Fibroblast of lung (primary cell): ENCODE measurements around the gene CWC27. TPM values are rescaled to one million over a fixed set of nuclear protein-coding genes. Genes with fewer than 3 reads are reported as not detected.

Experiments used
- DNase-seq, 2 donors: peaks; one replicate each; pipeline versions ENCODE4 v3.0.0 to v3.0.0-alpha.2; 2010; ENCODE audit warnings: low read depth in 2 of 2
- H2AFZ ChIP-seq: 2 replicates; pipeline ENCODE4 v1.5.1; 2012; ENCODE audit warnings: low read length, control low read depth, inconsistent platforms
- H3K27ac ChIP-seq: 2 replicates; pipeline ENCODE4 v1.5.1; 2011; ENCODE audit warnings: low read length, control low read depth; ENCODE audit not compliant: insufficient read depth
- H3K27me3 ChIP-seq: 2 replicates; pipeline ENCODE4 v1.5.1; 2011; ENCODE audit warnings: mild to moderate bottlenecking, low read length; ENCODE audit not compliant: control insufficient read depth, insufficient read depth
- H3K36me3 ChIP-seq: 2 replicates; pipeline ENCODE4 v1.5.1; 2011; ENCODE audit warnings: low read length; ENCODE audit not compliant: control insufficient read depth, insufficient read depth
- H3K4me1 ChIP-seq: 2 replicates; pipeline ENCODE4 v1.5.1; 2011; ENCODE audit warnings: low read length; ENCODE audit not compliant: control insufficient read depth, insufficient read depth; ENCODE audit errors: extremely low read depth
- H3K4me2 ChIP-seq: 2 replicates; pipeline ENCODE4 v1.5.1; 2011; ENCODE audit warnings: low read length, control low read depth; ENCODE audit not compliant: insufficient read depth; ENCODE audit errors: extremely low read depth
- H3K4me3 ChIP-seq, 4 experiments: fragments of 200-600 bp in 1 of 4; sonication (generic) in 1 of 4; replicated peaks in 1 of 4; 2 replicates each; pipeline ENCODE4 v1.5.1; 2011 to 2016; ENCODE audit warnings: low read length in 4 of 4, low read depth in 3 of 4, mild to moderate bottlenecking in 3 of 4, control low read depth in 2 of 4, inconsistent platforms in 1 of 4, mixed read lengths in 1 of 4; ENCODE audit not compliant: insufficient read depth in 1 of 4; ENCODE audit errors: control extremely low read depth in 1 of 4
- H3K79me2 ChIP-seq: 2 replicates; pipeline ENCODE4 v1.5.1; 2012; ENCODE audit warnings: mild to moderate bottlenecking, low read length, inconsistent platforms; ENCODE audit not compliant: control insufficient read depth, insufficient read depth
- H3K9ac ChIP-seq: 2 replicates; pipeline ENCODE4 v1.5.1; 2011; ENCODE audit warnings: mild to moderate bottlenecking, low read length, control low read depth; ENCODE audit not compliant: insufficient read depth
- H3K9me3 ChIP-seq: 2 replicates; pipeline ENCODE4 v1.5.1; 2012; ENCODE audit warnings: low read depth, low read length; ENCODE audit not compliant: control insufficient read depth, insufficient read depth
- H4K20me1 ChIP-seq: 2 replicates; pipeline ENCODE4 v1.5.1; 2011; ENCODE audit warnings: low read length; ENCODE audit not compliant: control insufficient read depth, insufficient read depth; ENCODE audit errors: extremely low read depth
- CTCF ChIP-seq, 2 donors: IDR thresholded peaks in 1 of 2; conservative IDR thresholded peaks in 1 of 2; 1 replicate in 1 of 2; 2 replicates in 1 of 2; pipeline ENCODE4 v1.5.1; 2011 to 2012; ENCODE audit warnings: low read length in 2 of 2, control low read depth in 1 of 2, inconsistent platforms in 1 of 2, low read depth in 1 of 2, mild to moderate bottlenecking in 1 of 2
- EZH2 ChIP-seq: IDR thresholded peaks from 2 replicates; pipeline ENCODE4 v1.5.1; 2012; ENCODE audit warnings: low read length, control low read depth, mild to moderate bottlenecking; ENCODE audit errors: missing control alignments
- polyA plus RNA-seq, 2 donors: library from polyadenylated mRNA; depleted of rRNA in 1 of 2; stranded (reverse) in 1 of 2; unstranded in 1 of 2; fragments of >200 nt; gene quantifications; 2 replicates each; pipeline ENCODE4 v1.2.1, GENCODE V29; 2011 to 2012; ENCODE audit warnings: missing spikeins in 1 of 2
- total RNA-seq: library from RNA; depleted of rRNA; stranded (reverse); fragments of >200 nt; gene quantifications from 2 replicates; pipeline ENCODE4 v1.2.1, GENCODE V29; 2014

Gene CWC27
- total and polyA plus RNA-seq, 2 donors (not counting 1 experiment from before 2014, with no cell fraction given): 17.3 to 37.5 TPM

DNA sequence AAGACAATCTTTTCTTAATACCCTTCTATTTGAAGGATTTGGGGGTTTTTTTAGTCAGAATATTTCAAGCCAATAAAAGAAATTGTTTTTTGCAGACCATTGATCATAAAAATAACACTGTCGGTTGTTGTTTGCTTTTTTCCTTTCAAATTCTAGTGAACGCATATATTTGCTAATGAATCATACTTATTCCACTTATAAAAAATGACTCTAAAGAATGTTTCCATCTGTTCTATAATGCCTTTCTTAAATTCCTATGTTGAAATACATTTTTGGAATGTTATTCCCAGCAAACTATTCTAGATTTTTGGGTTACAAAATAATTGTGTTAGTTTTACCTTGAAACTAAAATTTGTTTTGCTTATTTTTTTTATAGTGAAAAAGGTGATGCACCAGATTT is 32.2 kb downstream of the CWC27 start:
- no peaks in the 10 kb centered on the region for H3K9me3 ChIP-seq
- DNase-seq: no peak
- no peaks in the 10 kb centered on the region for H3K36me3 ChIP-seq
- no peak overlapping the region for H3K4me2 ChIP-seq
- no peak for TF ChIP-seq EZH2
- no peak for TF ChIP-seq CTCF (conservative IDR thresholded peaks at IDR 0.05 in 1 of 2, IDR thresholded peaks at IDR 0.05 in 1 of 2; ENCODE audit: low read depth in 1 of 2, low read length in 2 of 2)
- no peak overlapping the region for H3K27ac ChIP-seq
- H3K4me1 ChIP-seq: no peaks in the 10 kb centered on the region
- no peaks in the 10 kb centered on the region for H3K79me2 ChIP-seq
- H2AFZ ChIP-seq: no peak overlapping the region
- H3K9ac ChIP-seq: no peak overlapping the region
- H3K4me3 ChIP-seq: no peak overlapping the region
- no peaks in the 10 kb centered on the region for H3K27me3 ChIP-seq
- H4K20me1 ChIP-seq: no peaks in the 10 kb centered on the region

DNA sequence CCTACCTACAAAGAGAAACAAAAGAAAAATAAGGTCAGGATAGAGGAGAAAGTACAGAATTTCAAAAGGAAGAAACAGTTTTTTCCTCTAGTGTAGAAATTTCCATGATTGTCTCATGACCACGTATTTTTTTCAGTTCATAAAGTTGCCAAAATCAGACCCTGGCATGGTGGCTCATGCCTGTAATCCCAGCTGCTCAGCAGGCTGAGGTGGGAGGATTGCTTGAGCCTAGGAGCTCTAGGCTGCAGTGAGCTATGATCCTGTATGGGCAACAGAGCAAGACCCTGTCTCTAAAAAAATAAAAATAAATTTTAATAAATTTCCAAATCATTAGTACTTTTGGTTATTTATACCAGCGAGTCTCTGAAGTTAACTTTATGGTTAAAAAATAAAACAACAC is 37.8 kb downstream of the CWC27 start:
- H4K20me1 ChIP-seq: no peaks in the 10 kb centered on the region
- H3K79me2 ChIP-seq: no peaks in the 10 kb centered on the region
- H3K4me2 ChIP-seq: no peak overlapping the region
- no peak overlapping the region for H3K9ac ChIP-seq
- no peaks in the 10 kb centered on the region for H3K27me3 ChIP-seq
- no peak for DNase-seq
- no peak overlapping the region for H3K4me3 ChIP-seq
- peaks cover 3% of the 10 kb centered on the region for H3K4me1 ChIP-seq
- no peak overlapping the region for H2AFZ ChIP-seq
- H3K27ac ChIP-seq: no peak overlapping the region
- H3K9me3 ChIP-seq: no peaks in the 10 kb centered on the region
- H3K36me3 ChIP-seq: no peaks in the 10 kb centered on the region
- TF ChIP-seq CTCF (conservative IDR thresholded peaks at IDR 0.05 in 1 of 2, IDR thresholded peaks at IDR 0.05 in 1 of 2; ENCODE audit: low read depth in 1 of 2, low read length in 2 of 2): no peak

GRCh38 chr5:64807520-64807919 is 38.8 kb downstream of the CWC27 start:
- Histone ChIP-seq H3K9ac (no peak overlapping the region), H3K27me3 (no peaks in the 10 kb centered on the region), H4K20me1 (no peaks in the 10 kb centered on the region), H2AFZ (no peak overlapping the region), H3K36me3 (no peaks in the 10 kb centered on the region), H3K9me3 (no peaks in the 10 kb centered on the region), H3K27ac (no peak overlapping the region), H3K4me2 (no peak overlapping the region), H3K4me1 (peaks cover 3% of the 10 kb centered on the region), H3K79me2 (no peaks in the 10 kb centered on the region), H3K4me3 (no peak overlapping the region)
- no peak for TF ChIP-seq CTCF (conservative IDR thresholded peaks at IDR 0.05 in 1 of 2, IDR thresholded peaks at IDR 0.05 in 1 of 2; ENCODE audit: low read depth in 1 of 2, low read length in 2 of 2)
- peak; percentile 20 to 72 for DNase-seq
